DOHH2 (cell line): Measurements from ENCODE around the gene PAM.
"Not testable (repeated sequence)": the region's sequence is repeated elsewhere in the genome, so short reads cannot be mapped to it uniquely, and the experiment has no call there.

Source experiments
- H3F3A ChIP-seq: fragments of 200-600 bp; sonication (generic), shearing (Covaris generic); 2 replicates; pipeline ENCODE4 v1.6.0; 2016; ENCODE audit warnings: antibody characterized with exemption, mild to moderate bottlenecking; ENCODE audit not compliant: control insufficient read depth, insufficient read depth
- H3K27ac ChIP-seq: fragments of 200-600 bp; sonication (generic); 2 replicates; pipeline ENCODE4 v1.5.1; 2014; ENCODE audit warnings: low read depth, mild to moderate bottlenecking, low read length, moderate library complexity
- H3K27me3 ChIP-seq: fragments of 200-600 bp; sonication (generic); 2 replicates; pipeline ENCODE4 v1.6.1; 2014; ENCODE audit warnings: mild to moderate bottlenecking, low read length, mixed read lengths; ENCODE audit not compliant: control insufficient read depth
- H3K36me3 ChIP-seq: fragments of 200-600 bp; sonication (generic); 2 replicates; pipeline ENCODE4 v1.6.1; 2014; ENCODE audit warnings: mild to moderate bottlenecking, low read length, moderate library complexity, mixed read lengths; ENCODE audit not compliant: control insufficient read depth
- H3K4me1 ChIP-seq: fragments of 200-600 bp; sonication (generic); 2 replicates; pipeline ENCODE4 v1.6.1; 2014; ENCODE audit warnings: mild to moderate bottlenecking, low read length, mixed read lengths; ENCODE audit not compliant: control insufficient read depth
- H3K4me2 ChIP-seq: fragments of 200-600 bp; sonication (generic); 2 replicates; pipeline ENCODE4 v1.6.0; 2014; ENCODE audit warnings: mild to moderate bottlenecking, low read length, moderate library complexity
- H3K4me3 ChIP-seq: fragments of 200-600 bp; sonication (generic); 2 replicates; pipeline ENCODE4 v1.5.1; 2014; ENCODE audit warnings: mild to moderate bottlenecking, low read length, mixed read lengths
- H3K79me2 ChIP-seq: fragments of 200-600 bp; sonication (generic); 2 replicates; pipeline ENCODE4 v1.6.1; 2014; ENCODE audit warnings: mild to moderate bottlenecking, low read length, mixed read lengths; ENCODE audit not compliant: control insufficient read depth
- H3K9me2 ChIP-seq: fragments of 200-600 bp; sonication (generic); replicated peaks from 2 replicates; pipeline ENCODE4 v1.6.1; 2014; ENCODE audit warnings: mild to moderate bottlenecking, low read length, mixed read lengths; ENCODE audit not compliant: control insufficient read depth
- H3K9me3 ChIP-seq: fragments of 200-600 bp; sonication (generic); 2 replicates; pipeline ENCODE4 v1.6.1; 2014; ENCODE audit warnings: antibody characterized with exemption, low read length, mixed read lengths; ENCODE audit not compliant: control insufficient read depth, insufficient read depth
- H4K20me1 ChIP-seq: fragments of 200-600 bp; sonication (generic); 2 replicates; pipeline ENCODE4 v1.6.0; 2014; ENCODE audit warnings: low read depth, mild to moderate bottlenecking, antibody characterized with exemption, low read length, moderate library complexity; ENCODE audit not compliant: control insufficient read depth, insufficient read depth
- EZH2phosphoT487 ChIP-seq: fragments of 200-600 bp; sonication (generic); IDR thresholded peaks from 2 replicates; pipeline ENCODE4 v1.6.1; 2017; ENCODE audit warnings: borderline replicate concordance, mild to moderate bottlenecking, antibody characterized with exemption, low read length, moderate library complexity, mixed read lengths
- TF ChIP-seq, protein P1 (sequence below): fragments of 200-600 bp; sonication (generic); IDR thresholded peaks from one replicate; pipeline ENCODE4 v1.5.1; 2014; ENCODE audit warnings: antibody characterized with exemption, mild to moderate bottlenecking, low read depth, low read length; ENCODE audit not compliant: poor library complexity, severe bottlenecking

Gene PAM

GRCh38 chr5:102770803-102771202 is 15.7 kb downstream of the PAM start:
- H3K27me3 ChIP-seq = no peaks in the 10 kb centered on the region
- no peaks in the 10 kb centered on the region for H3K9me3 ChIP-seq
- H3K9me2 ChIP-seq = no peaks in the 10 kb centered on the region
- no peak overlapping the region for H3K4me3 ChIP-seq
- TF ChIP-seq, protein P1, sequence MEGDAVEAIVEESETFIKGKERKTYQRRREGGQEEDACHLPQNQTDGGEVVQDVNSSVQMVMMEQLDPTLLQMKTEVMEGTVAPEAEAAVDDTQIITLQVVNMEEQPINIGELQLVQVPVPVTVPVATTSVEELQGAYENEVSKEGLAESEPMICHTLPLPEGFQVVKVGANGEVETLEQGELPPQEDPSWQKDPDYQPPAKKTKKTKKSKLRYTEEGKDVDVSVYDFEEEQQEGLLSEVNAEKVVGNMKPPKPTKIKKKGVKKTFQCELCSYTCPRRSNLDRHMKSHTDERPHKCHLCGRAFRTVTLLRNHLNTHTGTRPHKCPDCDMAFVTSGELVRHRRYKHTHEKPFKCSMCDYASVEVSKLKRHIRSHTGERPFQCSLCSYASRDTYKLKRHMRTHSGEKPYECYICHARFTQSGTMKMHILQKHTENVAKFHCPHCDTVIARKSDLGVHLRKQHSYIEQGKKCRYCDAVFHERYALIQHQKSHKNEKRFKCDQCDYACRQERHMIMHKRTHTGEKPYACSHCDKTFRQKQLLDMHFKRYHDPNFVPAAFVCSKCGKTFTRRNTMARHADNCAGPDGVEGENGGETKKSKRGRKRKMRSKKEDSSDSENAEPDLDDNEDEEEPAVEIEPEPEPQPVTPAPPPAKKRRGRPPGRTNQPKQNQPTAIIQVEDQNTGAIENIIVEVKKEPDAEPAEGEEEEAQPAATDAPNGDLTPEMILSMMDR = no peak
- TF ChIP-seq EZH2phosphoT487 = no peak
- no peak overlapping the region for H3K27ac ChIP-seq
- no peaks in the 10 kb centered on the region for H3F3A ChIP-seq
- no peak overlapping the region for H3K4me2 ChIP-seq
- H3K4me1 ChIP-seq = no peaks in the 10 kb centered on the region
- no peaks in the 10 kb centered on the region for H3K79me2 ChIP-seq
- H3K36me3 ChIP-seq = no peaks in the 10 kb centered on the region
- H4K20me1 ChIP-seq = no peaks in the 10 kb centered on the region

GRCh38 chr5:102771435-102771834 is 16.3 kb downstream of the PAM start:
- Histone ChIP-seq H3K36me3 (no peaks in the 10 kb centered on the region), H3F3A (no peaks in the 10 kb centered on the region), H3K4me2 (no peak overlapping the region), H4K20me1 (no peaks in the 10 kb centered on the region), H3K4me1 (no peaks in the 10 kb centered on the region), H3K9me2 (no peaks in the 10 kb centered on the region), H3K27ac (no peak overlapping the region), H3K9me3 (no peaks in the 10 kb centered on the region), H3K27me3 (no peaks in the 10 kb centered on the region), H3K79me2 (no peaks in the 10 kb centered on the region), H3K4me3 (no peak overlapping the region)
- no peak for TF ChIP-seq EZH2phosphoT487
- TF ChIP-seq, protein P1 = no peak

- Histone ChIP-seq H4K20me1 (no peaks in the 10 kb centered on the region), H3K4me1 (no peaks in the 10 kb centered on the region), H3K27ac (no peak overlapping the region), H3K27me3 (no peaks in the 10 kb centered on the region), H3K4me3 (no peak overlapping the region), H3K9me2 (no peaks in the 10 kb centered on the region), H3K36me3 (no peaks in the 10 kb centered on the region), H3K9me3 (no peaks in the 10 kb centered on the region), H3K4me2 (no peak overlapping the region), H3F3A (no peaks in the 10 kb centered on the region), H3K79me2 (no peaks in the 10 kb centered on the region)
- no peak for TF ChIP-seq EZH2phosphoT487
- TF ChIP-seq, protein P1 = no peak
These were observed 17.2 kb downstream of the PAM start for GRCh38 chr5:102772273-102772672.

DNA sequence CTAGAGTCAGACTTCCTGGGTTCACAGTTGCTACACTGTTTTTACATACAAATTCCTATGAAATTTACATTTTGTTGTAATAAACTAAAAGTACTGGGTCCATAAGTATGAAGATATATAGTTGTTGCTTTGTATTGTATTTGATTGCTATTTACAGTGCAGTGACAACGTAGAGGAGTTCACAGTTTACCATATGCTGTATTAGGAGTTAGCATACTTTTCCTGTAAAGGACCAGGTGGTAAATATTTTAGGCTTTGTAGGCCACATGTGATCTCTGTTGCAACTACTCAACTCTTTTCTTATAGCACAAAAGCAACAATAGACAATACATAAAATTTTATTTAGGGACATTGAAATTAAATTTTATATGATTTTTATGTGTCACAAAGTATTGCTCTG is 18.0 kb downstream of the PAM start:
- Histone ChIP-seq H3K4me3 (no peak overlapping the region), H3K27me3 (no peaks in the 10 kb centered on the region), H3K9me2 (no peaks in the 10 kb centered on the region), H3K27ac (no peak overlapping the region), H3F3A (no peaks in the 10 kb centered on the region), H4K20me1 (no peaks in the 10 kb centered on the region), H3K79me2 (no peaks in the 10 kb centered on the region), H3K4me2 (no peak overlapping the region), H3K9me3 (no peaks in the 10 kb centered on the region), H3K4me1 (no peaks in the 10 kb centered on the region), H3K36me3 (no peaks in the 10 kb centered on the region)
- TF ChIP-seq EZH2phosphoT487 = no peak
- TF ChIP-seq, protein P1 = no peak

DNA sequence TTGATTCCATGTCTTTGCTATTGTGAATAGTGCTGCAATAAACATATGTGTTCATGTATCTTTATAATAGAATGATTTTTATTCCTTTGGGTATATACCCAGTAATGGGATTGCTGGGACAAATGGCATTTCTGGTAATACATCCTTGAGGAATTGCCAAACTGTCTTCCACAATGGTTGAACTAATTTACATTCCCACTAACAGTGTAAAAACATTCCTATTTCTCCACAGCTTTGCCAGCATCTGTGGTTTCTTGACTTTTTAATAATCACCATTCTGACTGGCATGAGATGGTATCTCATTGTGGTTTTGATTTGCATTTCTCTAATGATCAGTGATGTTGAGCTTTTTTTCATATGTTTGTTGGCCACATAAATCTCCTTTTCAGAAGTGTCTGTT is 20.7 kb downstream of the PAM start:
- H3K27ac ChIP-seq, H3K79me2 ChIP-seq, H3K4me2 ChIP-seq: not testable (repeated sequence)

More for the DNA sequence above, 20.7 kb downstream of the PAM start:
- H4K20me1 ChIP-seq, H3F3A ChIP-seq, H3K27me3 ChIP-seq, H3K9me2 ChIP-seq, H3K4me3 ChIP-seq, H3K36me3 ChIP-seq, H3K4me1 ChIP-seq, H3K9me3 ChIP-seq: not testable (repeated sequence)
